GM21786 (cell line): ENCODE data around the gene CTIF.

Experiments
- ATAC-seq: cut with Tn5 transposase; IDR thresholded peaks from one replicate; pipeline ENCODE4 v1.9.1; 2021; ENCODE audit not compliant: unreplicated experiment

CTIF gene

DNA sequence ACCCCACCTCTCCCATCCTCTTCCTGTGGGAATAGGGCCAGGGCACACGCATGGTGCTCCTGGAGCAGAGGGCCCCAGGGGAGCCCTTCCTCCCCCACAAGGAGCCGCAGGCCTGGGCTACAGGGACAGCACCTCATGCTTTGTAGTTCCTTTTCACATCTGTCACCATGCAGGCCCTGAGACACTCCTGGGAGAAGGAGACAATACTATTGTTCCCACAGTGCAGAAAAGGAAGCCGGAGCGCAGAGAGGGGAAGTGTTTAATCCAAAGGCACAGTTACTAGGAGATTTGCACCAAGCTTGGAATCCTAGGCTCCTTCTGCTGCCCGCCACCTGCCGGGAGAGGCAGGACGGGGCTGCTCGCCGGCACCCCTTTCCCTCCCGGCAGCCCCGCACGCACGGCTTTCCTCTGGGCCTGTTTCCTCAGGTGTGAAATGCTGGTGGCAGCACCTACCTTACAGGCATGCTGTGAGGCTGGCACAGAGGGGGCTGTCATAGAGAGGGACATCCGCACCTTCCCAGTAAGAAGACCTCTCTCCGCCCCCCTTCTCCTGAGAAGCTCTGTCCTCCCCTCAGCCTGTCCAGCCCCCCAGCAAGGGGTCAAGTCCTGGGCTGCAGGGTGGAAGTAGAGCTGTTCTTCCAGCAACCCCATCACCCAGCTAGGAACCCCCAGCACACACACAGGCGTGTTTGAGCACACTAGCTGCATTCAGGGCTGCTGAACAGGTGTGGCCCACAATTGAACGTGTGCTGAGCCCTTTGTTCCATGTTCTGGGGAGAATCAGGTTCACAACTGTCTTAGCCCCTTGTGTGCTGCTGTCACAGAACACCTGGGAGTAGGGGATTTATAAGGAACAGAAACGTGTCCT, 349.3 kb downstream of the CTIF start:
- ATAC-seq = no peak

DNA sequence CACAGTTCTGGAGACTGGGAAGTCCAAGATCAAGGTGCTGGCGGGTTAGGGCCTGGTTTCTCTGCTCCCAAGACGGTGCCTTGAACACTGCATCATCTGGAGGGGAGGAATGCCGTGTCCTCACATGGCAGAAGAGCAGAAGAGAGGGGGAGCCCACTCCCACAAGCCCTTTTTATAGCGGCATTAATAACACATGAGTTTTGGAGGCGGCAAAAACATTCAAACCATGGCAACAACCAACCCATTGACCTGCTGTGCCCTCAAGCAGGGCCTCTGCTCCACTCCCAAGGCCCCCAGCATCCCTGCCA, 349.9 kb downstream of the CTIF start:
- no peak for ATAC-seq

GRCh38 chr18:48889115-48889941, 350.5 kb downstream of the CTIF start:
- no peak for ATAC-seq

- ATAC-seq = no peak
Observed at GRCh38 chr18:48889981-48890762, 351.3 kb downstream of the CTIF start.

GRCh38 chr18:48891721-48892120, 352.9 kb downstream of the CTIF start:
- ATAC-seq = no peak

- no peak for ATAC-seq
Observed at GRCh38 chr18:48892146-48892855, 353.5 kb downstream of the CTIF start.

DNA sequence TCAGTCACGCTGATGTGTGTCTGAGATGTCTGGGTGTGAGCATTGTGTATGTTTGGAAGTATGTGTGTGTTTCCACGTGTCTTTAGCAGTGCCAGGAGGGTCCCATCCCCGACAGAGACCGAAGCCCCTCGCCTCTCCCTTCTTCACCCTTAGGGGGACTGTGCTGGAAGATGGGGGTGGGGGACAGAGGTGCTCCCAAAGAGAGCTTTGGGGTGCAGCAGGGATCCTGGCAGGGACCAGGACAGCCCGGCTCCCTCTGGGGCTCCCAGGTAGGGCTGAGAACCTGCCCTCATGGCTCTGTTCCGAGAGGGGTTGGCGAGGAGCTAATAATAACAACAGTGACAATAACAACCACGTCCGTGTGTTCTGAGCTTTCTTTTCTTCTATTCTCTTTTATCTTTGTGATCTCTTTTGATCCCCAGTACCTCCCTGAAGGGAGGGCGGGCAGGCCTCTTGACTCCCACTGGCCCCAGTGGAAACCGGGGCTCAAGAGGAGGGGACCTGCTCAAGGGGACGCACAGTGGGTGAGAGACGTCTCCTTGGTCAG, 354.3 kb downstream of the CTIF start:
- ATAC-seq = no peak

GRCh38 chr18:48893608-48894600, 355.1 kb downstream of the CTIF start:
- no peak for ATAC-seq

DNA sequence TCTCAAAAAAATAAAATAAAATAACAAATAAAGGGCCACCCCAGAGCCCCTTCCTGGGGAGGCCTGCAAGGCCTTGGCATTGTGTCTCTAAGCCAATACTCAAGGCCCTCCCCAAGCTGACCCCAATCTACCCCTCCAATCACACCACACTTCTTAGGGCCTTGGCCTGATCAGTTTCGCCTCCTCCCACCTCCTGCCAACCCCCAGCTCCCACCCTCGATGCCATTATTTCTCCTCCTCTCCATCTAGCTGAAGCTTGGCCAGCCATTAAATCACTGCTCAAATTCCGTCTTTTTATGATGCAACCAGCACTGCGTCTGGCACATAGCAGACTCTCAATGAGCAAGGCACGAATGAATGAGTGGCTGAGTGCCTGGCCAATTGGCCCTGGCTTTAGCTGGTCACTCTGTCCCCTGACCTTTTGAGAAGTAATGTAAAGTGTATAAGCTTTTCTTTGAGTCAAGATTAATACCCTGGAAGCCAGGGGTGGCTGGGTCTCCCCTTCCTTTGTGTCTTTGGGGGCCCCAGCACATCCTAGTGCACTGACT, 356.0 kb downstream of the CTIF start:
- ATAC-seq = no peak

DNA sequence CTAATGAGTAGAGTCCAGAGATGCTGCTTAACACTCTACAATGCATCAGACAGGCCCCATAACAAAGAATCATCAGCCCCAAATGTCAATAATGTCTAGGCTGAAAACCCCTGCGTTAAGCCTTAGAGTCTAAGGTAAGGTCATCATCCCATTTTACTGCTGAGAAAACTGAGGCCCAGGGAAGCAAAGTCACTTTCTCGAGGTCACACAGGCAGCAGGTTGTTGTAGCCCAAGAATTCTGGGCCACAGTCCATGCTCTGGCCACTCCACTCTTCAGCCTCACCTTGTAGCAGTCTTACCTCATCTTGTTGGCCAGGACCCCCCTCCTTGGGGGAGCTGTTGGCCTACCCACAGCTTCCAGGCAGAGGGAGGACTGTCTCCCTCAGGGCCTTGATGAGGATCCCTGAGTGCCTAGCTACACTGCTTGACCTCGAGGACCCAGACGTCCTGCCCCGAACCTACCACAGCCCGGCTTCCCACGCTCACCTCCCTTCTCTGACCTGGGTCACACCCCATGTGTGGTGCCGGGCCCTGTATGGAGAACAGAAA, 357.6 kb downstream of the CTIF start:
- ATAC-seq = no peak

- ATAC-seq = peak; percentile 66
Observed at GRCh38 chr18:48896875-48897511, 358.2 kb downstream of the CTIF start.

DNA sequence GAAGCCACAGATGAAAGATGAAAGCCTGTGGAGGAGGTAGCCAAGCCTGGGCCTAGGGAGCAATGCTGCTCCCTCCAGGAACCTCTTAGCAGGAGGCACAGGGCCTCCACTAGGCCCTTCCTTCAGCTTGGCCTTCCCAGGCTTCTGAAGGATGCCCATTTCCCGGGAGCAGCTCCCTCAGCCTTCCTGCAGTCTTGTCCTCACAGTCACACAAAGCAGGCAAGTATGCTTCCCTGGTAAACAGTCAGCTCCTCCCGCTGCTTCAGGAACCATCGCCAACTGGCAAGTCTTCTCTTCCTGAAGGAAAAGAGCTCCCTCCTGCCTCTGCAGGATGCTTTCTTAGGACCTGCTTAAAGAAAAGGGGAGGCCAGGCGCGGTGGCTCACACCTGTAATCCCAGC, 358.7 kb downstream of the CTIF start:
- no peak for ATAC-seq

DNA sequence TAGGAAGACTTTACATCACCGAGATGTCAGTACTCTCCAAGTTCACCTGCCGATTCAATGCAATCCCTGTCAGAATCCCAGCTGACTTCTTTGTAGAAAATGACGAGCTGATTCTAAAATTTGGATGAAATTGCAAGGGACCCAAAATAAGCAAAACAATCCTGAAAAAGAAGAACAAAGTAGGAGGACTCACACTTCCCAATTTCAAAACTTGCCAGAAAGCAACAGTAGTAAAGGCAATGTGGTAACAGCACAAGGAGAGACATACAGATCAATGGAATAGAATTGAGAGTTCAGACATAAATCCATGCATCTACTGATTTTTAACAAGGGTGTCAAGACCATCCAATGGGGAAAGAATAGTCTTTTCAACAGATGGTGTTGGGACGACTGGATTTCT, 359.7 kb downstream of the CTIF start:
- no peak for ATAC-seq

DNA sequence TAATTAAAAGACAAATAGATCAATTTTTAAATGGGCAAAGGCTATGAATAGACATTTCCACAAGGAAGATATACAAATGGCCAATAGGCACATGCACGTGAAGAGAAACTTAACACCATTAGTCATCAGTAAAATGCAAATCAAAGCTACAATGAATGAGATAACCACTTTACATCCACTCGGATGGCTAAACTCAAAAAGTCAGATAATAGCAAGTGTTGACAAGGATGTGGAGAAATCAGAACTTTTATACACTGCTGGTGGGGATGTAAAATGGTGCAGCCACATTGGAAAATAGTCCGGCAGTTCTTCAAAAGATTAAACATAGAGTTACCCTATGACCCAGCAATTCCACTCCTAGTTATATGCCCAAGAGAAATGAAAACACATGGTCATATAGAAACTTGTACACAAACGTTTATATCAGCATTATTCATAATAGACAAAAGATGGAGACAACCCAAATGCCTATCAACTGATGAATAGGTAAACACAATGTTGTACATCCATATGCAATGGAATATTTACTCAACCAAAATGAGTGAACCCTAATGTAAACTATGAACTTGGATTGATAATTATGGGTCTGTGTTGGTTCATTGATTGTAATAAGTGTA, 360.8 kb downstream of the CTIF start:
- ATAC-seq = no peak

- ATAC-seq = no peak
Observed at GRCh38 chr18:48900469-48900868, 361.6 kb downstream of the CTIF start.

DNA sequence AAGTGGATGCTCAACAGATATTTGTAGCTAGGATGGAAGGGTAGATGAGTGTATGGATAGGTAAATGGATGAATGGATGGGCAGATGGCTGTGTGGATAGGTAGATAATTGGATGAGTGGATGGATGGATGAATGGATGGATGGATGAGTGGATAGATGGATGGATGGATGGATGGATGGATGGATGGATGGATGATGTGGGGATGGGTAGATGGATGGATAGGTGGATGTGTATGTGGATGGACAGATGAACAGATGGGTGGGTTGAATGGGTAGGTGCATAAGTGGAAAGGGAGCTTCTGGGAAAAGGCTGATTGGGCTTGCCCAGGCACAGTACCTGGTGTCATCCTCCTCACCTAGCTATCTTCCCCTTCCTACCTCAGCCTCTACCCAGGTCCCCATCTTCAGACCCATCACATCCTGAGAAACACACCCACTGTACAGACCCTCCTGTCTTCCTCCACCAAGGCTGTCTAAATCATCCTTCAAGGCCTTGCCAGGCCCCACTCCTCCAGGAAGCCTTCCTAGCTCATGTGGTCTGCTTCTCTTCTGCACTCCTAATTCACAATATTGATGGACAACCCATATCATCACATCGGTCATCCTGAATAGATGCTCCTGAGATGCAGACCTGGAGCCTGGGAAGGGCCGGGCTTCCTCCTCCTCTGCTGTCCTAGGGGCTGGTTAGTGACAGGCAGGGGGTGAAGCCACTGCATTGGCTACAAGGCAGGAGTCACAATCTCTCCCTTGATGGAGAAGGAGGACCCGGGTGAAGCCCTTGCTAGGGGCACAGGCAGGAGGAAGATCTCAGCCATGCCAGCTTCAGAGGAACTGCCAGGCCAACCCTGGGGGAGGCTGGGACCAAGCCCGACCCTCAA, 362.6 kb downstream of the CTIF start:
- no peak for ATAC-seq
